GM21390 (cell line): Measurements from ENCODE around the gene TGM6.
"Not testable (repeated sequence)": the region's sequence is repeated elsewhere in the genome, so short reads cannot be mapped to it uniquely, and the experiment has no call there.

ENCODE experiments used
- ATAC-seq: cut with Tn5 transposase; IDR thresholded peaks from one replicate; pipeline ENCODE4 v1.9.1; 2021; ENCODE audit not compliant: unreplicated experiment

Gene TGM6

DNA sequence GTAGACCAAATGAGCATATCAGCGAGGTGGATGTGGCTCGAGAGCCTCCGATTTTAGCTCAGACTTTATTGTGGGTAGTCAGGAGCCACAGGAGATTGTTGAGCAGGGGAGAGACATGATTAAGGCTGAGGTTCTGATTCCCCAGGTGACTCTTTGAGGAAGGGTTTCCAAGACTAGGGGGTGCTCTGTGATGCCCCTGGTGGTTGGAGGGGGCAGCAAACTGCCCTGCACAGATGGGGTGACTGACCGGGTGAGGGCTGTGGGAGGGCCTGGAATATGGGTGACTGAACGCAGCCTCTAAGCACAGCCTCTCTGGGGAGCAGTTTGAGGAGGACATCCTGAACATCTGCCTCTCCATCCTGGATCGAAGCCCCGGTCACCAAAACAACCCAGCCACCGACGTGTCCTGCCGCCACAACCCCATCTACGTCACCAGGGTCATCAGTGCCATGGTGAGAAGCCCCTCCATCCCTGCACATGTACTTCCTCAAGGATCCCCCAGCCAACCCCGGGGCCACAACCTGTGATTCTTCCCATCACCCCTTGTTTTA is 17.0 kb downstream of the TGM6 start:
- no peak for ATAC-seq

DNA sequence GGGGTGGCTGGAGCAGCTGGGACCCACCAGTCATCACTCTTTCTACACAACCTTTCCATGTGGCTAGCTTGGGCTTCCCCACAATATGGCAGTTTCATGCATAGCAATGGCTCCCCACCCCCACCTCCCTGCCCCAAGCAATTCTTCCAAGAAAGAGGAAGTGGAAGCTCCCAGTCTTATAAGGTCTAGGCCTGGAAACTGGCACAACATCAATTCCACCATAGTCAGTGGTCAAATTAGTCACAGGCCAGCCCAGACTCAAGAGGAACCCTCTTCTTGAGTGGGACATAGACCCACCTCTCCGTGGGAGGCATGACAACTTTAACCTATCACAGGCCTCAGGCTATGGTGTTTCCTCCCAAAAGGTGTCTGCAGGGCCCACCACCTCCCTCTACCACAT is 17.7 kb downstream of the TGM6 start:
- ATAC-seq: no peak

- ATAC-seq: no peak
Observed at GRCh38 chr20:2399390-2399789, 18.7 kb downstream of the TGM6 start.

GRCh38 chr20:2400290-2400689 is 19.6 kb downstream of the TGM6 start:
- no peak for ATAC-seq

GRCh38 chr20:2401527-2401926 is 20.8 kb downstream of the TGM6 start:
- no peak for ATAC-seq

GRCh38 chr20:2402271-2402980 is 21.7 kb downstream of the TGM6 start:
- ATAC-seq: no peak

GRCh38 chr20:2403291-2404052 is 22.8 kb downstream of the TGM6 start:
- ATAC-seq: no peak

DNA sequence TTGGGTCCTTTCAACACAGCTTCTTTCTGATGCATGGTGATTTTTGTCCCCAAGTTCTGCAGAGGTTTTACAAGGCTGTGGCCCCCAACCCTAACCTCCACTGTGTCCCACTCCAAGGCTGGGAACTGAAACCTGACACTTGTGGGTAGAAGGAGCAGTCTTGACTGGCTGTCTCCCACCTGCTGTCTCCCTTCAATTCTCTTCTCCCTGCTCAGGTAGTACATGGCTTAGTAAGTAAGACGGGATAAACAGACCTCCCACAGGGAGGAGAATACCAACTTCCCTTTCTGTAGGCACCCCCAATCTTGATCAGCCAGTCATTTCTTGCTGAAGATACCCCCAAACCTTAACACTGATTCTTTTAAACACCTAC is 25.0 kb downstream of the TGM6 start:
- ATAC-seq: no peak

- ATAC-seq: not testable (repeated sequence)
Observed at GRCh38 chr20:2407355-2407754, 26.7 kb downstream of the TGM6 start.

GRCh38 chr20:2408111-2408510 is 27.4 kb downstream of the TGM6 start:
- no peak for ATAC-seq

DNA sequence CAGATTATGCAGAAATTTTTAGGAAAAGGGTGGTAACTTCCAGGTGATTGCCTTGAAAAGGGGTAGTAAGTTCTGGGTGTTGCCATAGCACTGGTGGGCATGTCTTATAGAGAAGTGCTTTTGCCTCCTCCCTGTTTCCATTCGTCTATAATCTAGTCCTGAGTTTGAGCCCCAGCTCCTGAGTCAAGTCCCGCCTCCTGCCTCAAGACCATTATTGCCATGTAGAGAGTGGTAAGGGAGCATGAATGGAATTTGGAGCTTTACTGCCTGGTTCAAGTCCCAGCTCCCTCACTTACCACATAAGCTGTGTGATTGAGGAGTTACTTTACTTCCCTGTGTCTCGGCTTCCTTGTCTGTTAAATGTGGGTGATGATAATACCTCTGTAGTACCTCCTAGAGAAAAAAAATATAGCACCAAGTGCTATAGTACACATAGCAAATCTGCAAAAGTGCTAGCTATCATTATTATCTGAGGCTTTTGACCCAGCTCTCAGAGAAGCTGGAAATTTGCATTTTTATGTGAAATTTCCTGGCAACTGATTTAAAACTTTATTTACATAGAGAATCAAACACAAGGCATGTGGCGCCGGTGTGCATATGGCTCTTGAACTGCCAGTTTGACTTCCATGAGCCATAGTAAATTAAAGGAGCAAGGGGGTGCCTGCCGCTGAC is 36.0 kb downstream of the TGM6 start:
- ATAC-seq: no peak

DNA sequence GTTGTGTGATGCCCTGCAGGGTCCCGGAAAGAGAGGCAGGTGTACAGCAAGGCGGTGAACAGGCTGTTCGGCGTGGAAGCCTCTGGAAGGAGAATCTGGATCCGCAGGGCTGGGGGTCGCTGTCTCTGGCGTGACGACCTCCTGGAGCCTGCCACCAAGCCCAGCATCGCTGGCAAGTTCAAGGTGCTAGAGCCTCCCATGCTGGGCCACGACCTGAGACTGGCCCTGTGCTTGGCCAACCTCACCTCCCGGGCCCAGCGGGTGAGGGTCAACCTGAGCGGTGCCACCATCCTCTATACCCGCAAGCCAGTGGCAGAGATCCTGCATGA is 36.5 kb downstream of the TGM6 start:
- no peak for ATAC-seq

GRCh38 chr20:2418388-2418787 is 37.7 kb downstream of the TGM6 start:
- no peak for ATAC-seq

- no peak for ATAC-seq
Observed at GRCh38 chr20:2420510-2420909, 39.8 kb downstream of the TGM6 start.

- no peak for ATAC-seq
Observed at GRCh38 chr20:2421247-2421646, 40.5 kb downstream of the TGM6 start.

DNA sequence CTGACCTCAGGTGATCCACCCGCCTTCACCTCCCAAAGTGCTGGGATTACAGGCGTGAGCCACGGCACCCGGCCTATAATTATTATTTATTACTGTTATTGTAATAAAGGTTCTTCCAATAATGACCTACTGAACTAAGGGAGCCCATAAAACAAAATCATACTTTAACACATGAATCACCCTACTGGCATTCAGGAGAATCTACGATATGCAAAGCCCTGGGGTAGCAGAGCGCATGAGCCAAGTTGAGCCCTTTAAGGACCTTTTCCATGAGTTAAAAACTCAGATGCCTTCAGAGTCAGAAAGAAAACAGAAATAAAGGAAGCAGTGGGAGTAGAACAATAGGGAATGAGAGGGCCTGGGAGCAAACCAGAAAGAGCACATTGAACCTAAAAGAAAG is 48.4 kb downstream of the TGM6 start:
- ATAC-seq: no peak

DNA sequence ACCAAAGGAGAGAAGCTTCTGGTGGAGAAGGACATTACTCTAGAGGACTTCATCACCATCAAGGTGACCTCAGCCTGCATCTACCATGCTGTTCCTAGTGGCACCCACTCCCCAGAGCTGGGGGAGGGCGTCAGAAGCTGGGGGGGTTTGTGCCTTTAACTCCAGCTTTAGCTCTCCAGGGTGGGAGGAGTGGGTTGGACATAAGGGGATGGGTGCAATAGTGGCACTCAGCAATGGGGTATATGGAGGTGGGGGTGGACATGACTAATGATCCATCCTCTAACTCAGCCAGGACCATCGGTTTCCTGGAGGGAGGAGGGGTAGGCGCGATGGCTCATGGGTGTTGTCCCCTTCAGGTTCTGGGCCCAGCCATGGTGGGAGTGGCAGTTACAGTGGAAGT is 49.8 kb downstream of the TGM6 start:
- ATAC-seq: no peak

GRCh38 chr20:2431185-2431584 is 50.5 kb downstream of the TGM6 start:
- no peak for ATAC-seq

GRCh38 chr20:2446845-2447244 is 66.1 kb downstream of the TGM6 start:
- no peak for ATAC-seq

- ATAC-seq: no peak
Observed at GRCh38 chr20:2449386-2449785, 68.7 kb downstream of the TGM6 start.

GRCh38 chr20:2451422-2451821 is 70.7 kb downstream of the TGM6 start:
- no peak for ATAC-seq
